HL-60 (cell line): ENCODE measurements around the gene TEKT3.

ENCODE experiments used
- DNase-seq, 2 experiments: peaks; one replicate each; pipeline ENCODE4 v3.0.0-alpha.2; 2010 to 2020; ENCODE audit warnings: low read depth in 1 of 2, low spot score in 1 of 2
- H3K27ac ChIP-seq: fragments of 250-450 bp; sonication (Bioruptor Pico); replicated peaks from 2 replicates; pipeline ENCODE4 v1.5.1; 2020; ENCODE audit warnings: mild to moderate bottlenecking, moderate library complexity
- H3K27me3 ChIP-seq: fragments of 250-450 bp; sonication (Bioruptor Pico); 2 replicates; pipeline ENCODE4 v1.5.1; 2021; ENCODE audit warnings: mild to moderate bottlenecking, moderate library complexity; ENCODE audit not compliant: insufficient read depth, poor library complexity, severe bottlenecking
- H3K4me3 ChIP-seq: replicated peaks from 2 replicates; pipeline ENCODE4 v1.5.1; 2011; ENCODE audit warnings: mild to moderate bottlenecking, control low read depth, low read length; ENCODE audit not compliant: insufficient read depth
- GABPA ChIP-seq: IDR thresholded peaks from 2 replicates; pipeline ENCODE4 v1.6.1; 2012; ENCODE audit warnings: low read depth
- POLR2AphosphoS5 ChIP-seq: IDR thresholded peaks from 2 replicates; pipeline ENCODE4 v1.6.1; 2012; ENCODE audit warnings: low read depth
- SPI1 ChIP-seq: IDR thresholded peaks from 2 replicates; pipeline ENCODE4 v1.6.1; 2012; ENCODE audit warnings: low read depth, mild to moderate bottlenecking, borderline replicate concordance
- TF ChIP-seq, protein P1 (sequence below): IDR thresholded peaks from one replicate; pipeline ENCODE4 v1.5.1; 2011; ENCODE audit warnings: low read length, control low read depth, inconsistent platforms; ENCODE audit not compliant: insufficient read depth
- TF ChIP-seq, protein P2 (sequence below): IDR thresholded peaks from 2 replicates; pipeline ENCODE4 v1.6.1; 2012; ENCODE audit warnings: low read depth; ENCODE audit not compliant: insufficient replicate concordance

Gene TEKT3

DNA sequence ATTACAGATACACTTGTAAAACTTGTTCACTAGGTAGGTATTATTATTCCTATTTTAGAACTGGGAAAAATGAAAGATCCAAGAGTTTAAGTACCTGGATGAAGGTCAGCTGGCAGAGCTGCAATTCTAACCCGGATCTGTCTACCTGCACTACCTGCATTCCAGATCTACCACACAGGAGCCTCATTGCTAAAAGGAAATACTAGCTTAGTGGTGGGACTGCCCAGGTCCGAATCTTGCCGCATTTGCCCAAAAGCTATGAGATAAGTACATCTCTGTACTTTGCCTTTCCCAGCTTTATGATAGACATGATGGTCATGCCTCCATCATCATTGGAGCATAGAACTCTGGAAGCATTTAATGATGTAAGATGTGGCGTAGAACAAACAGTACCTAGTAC, 36.8 kb upstream of the TEKT3 start:
- Histone ChIP-seq H3K4me3 (no peak overlapping the region), H3K27me3 (no peaks in the 10 kb centered on the region), H3K27ac (no peak overlapping the region)
- DNase-seq: no peak
- TF ChIP-seq, protein P1, sequence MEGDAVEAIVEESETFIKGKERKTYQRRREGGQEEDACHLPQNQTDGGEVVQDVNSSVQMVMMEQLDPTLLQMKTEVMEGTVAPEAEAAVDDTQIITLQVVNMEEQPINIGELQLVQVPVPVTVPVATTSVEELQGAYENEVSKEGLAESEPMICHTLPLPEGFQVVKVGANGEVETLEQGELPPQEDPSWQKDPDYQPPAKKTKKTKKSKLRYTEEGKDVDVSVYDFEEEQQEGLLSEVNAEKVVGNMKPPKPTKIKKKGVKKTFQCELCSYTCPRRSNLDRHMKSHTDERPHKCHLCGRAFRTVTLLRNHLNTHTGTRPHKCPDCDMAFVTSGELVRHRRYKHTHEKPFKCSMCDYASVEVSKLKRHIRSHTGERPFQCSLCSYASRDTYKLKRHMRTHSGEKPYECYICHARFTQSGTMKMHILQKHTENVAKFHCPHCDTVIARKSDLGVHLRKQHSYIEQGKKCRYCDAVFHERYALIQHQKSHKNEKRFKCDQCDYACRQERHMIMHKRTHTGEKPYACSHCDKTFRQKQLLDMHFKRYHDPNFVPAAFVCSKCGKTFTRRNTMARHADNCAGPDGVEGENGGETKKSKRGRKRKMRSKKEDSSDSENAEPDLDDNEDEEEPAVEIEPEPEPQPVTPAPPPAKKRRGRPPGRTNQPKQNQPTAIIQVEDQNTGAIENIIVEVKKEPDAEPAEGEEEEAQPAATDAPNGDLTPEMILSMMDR: no peak
- TF ChIP-seq SPI1: no peak
- TF ChIP-seq, protein P2, sequence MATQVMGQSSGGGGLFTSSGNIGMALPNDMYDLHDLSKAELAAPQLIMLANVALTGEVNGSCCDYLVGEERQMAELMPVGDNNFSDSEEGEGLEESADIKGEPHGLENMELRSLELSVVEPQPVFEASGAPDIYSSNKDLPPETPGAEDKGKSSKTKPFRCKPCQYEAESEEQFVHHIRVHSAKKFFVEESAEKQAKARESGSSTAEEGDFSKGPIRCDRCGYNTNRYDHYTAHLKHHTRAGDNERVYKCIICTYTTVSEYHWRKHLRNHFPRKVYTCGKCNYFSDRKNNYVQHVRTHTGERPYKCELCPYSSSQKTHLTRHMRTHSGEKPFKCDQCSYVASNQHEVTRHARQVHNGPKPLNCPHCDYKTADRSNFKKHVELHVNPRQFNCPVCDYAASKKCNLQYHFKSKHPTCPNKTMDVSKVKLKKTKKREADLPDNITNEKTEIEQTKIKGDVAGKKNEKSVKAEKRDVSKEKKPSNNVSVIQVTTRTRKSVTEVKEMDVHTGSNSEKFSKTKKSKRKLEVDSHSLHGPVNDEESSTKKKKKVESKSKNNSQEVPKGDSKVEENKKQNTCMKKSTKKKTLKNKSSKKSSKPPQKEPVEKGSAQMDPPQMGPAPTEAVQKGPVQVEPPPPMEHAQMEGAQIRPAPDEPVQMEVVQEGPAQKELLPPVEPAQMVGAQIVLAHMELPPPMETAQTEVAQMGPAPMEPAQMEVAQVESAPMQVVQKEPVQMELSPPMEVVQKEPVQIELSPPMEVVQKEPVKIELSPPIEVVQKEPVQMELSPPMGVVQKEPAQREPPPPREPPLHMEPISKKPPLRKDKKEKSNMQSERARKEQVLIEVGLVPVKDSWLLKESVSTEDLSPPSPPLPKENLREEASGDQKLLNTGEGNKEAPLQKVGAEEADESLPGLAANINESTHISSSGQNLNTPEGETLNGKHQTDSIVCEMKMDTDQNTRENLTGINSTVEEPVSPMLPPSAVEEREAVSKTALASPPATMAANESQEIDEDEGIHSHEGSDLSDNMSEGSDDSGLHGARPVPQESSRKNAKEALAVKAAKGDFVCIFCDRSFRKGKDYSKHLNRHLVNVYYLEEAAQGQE: no peak
- no peak for TF ChIP-seq POLR2AphosphoS5
- no peak for TF ChIP-seq GABPA

DNA sequence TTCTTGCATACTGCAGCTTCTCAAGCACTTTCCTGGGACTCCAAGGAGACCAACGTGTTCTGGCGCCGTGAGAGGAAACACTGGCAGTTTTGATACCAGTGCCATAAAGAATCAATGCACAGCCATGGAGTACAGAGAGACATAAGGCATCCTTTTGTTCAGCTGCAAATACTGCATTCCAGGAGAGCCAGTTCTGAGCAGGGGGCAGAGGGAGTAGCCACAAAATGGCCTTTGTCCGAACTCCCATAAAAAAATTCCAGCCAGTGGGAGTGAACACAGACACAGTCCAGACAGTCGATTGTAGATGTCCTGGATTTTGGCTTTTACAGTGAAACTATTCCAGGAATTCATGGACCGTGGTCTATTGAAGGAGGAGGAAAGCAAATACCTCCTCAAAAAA, 36.2 kb upstream of the TEKT3 start:
- no peak for TF ChIP-seq SPI1
- TF ChIP-seq GABPA: no peak
- TF ChIP-seq, protein P2: no peak
- TF ChIP-seq POLR2AphosphoS5: no peak
- TF ChIP-seq, protein P1: no peak
- Histone ChIP-seq H3K4me3 (no peak overlapping the region), H3K27ac (no peak overlapping the region), H3K27me3 (no peaks in the 10 kb centered on the region)
- DNase-seq: no peak

DNA sequence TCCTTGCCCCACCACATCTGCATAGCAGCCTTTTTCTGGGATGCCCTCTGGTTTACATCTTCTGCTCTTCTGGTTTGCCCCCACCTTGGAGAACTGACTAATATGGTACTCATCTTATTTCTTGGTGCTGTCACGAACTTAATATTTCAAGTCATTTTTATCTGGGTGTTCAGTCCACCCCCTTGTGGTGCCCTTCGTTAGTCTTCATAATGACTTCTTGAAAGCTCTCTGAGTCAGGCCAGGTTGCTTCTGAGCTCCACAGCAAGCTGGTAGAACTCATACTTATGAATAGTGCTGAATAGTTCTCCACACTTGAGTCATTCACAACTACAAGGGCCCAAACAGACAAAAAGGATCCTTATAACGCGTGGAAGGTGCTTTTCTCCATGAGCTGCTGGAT, 35.8 kb upstream of the TEKT3 start:
- no peak for DNase-seq
- Histone ChIP-seq H3K27ac (no peak overlapping the region), H3K27me3 (no peaks in the 10 kb centered on the region), H3K4me3 (no peak overlapping the region)
- TF ChIP-seq GABPA (no peak), SPI1 (no peak), POLR2AphosphoS5 (no peak)
- TF ChIP-seq, protein P2: no peak
- TF ChIP-seq, protein P1: no peak
